Measurements from ENCODE around the gene KRIT1.

KRIT1 gene

GRCh38 chr7:92149736-92150239, 95.9 kb downstream of the KRIT1 start:
- H3K4me3 ChIP-seq (ENCODE audit: low read depth, low read length): no peak overlapping the region
- TF ChIP-seq CTCF (IDR thresholded peaks at IDR 0.05; ENCODE audit: insufficient read depth, low read length, missing control alignments): no peak
- ChIA-PET CTCF (interaction anchor here (0.9 to 2.3 kb wide), 2 partner anchors 16 to 30 kb away, joined by 4 to 10 read pairs; partner anchors contain the start of genes CYP51A1 and LRRD1), POLR2A (no interaction called here)
- no peak for DNase-seq (ENCODE audit: low read depth, low spot score)
